Calu3 (cell line): ENCODE results near the gene PCK1. TPM values are rescaled to one million over a fixed set of nuclear protein-coding genes. Genes with fewer than 3 reads are reported as not detected.

Experiments used
- BruUV-seq: library from RNA; stranded (reverse); fragments of 400-500 nt; replicated peaks from 2 replicates; lab custom pipeline; 2021; lab: Mats Ljungman, UMichigan
- CTCF ChIA-PET: fragments of 300-600 bp; sonication (Branson Sonifier 250); formaldehyde crosslinking; loops from one replicate; lab custom pipeline; 2022; ENCODE audit warnings: antibody characterized with exemption; lab: Charles Lee
- DNase-seq: peaks from one replicate; pipeline ENCODE4 v3.0.0; 2022
- H3K27ac Mint-ChIP-seq: one replicate; pipeline ENCODE4 v1.8.0; 2022; ENCODE audit warnings: mixed read lengths; ENCODE audit not compliant: unreplicated experiment
- H3K27me3 Mint-ChIP-seq: one replicate; pipeline ENCODE4 v1.8.0; 2022; ENCODE audit warnings: mixed read lengths; ENCODE audit not compliant: unreplicated experiment
- H3K36me3 Mint-ChIP-seq: one replicate; pipeline ENCODE4 v1.8.0; 2022; ENCODE audit warnings: mild to moderate bottlenecking, moderate library complexity, mixed read lengths; ENCODE audit not compliant: insufficient read depth, unreplicated experiment
- H3K4me1 Mint-ChIP-seq: one replicate; pipeline ENCODE4 v1.8.0; 2022; ENCODE audit warnings: mild to moderate bottlenecking, low read depth, mixed read lengths; ENCODE audit not compliant: unreplicated experiment
- H3K4me3 Mint-ChIP-seq: one replicate; pipeline ENCODE4 v1.8.0; 2022; ENCODE audit warnings: mild to moderate bottlenecking, low read depth, moderate library complexity, mixed read lengths; ENCODE audit not compliant: unreplicated experiment
- H3K9me3 Mint-ChIP-seq: one replicate; pipeline ENCODE4 v1.8.0; 2022; ENCODE audit warnings: low read depth, mixed read lengths; ENCODE audit not compliant: unreplicated experiment
- CTCF ChIP-seq: fragments of 200-600 bp; IDR thresholded peaks from one replicate; pipeline ENCODE4 v1.8.0; 2022; ENCODE audit warnings: antibody characterized with exemption; ENCODE audit not compliant: unreplicated experiment
- intact Hi-C: fragments of 100-400 bp; cut with micrococcal nuclease; formaldehyde crosslinking; loops from one replicate; pipeline ENCODE4 v1.10.0; 2022; ENCODE audit not compliant: unreplicated experiment
- total RNA-seq: library from RNA; stranded (reverse); gene quantifications from 2 replicates; pipeline ENCODE4 v1.2.3, GENCODE V29; 2022

PCK1 gene
- total RNA-seq, 1 experiment from 2014 or later: 0.19 TPM

- H3K9me3 Mint-ChIP-seq: no peaks in the 10 kb centered on the region
- H3K36me3 Mint-ChIP-seq: no peaks in the 10 kb centered on the region
- no peak for DNase-seq
- CTCF ChIA-PET: interaction anchor here (0.6 to 1.0 kb wide), 2 partner anchors 11 to 73 kb away, joined by 3 read pairs; no protein-coding TSS in a partner anchor
- H3K27ac Mint-ChIP-seq: no peak overlapping the region
- BruUV-seq: no TSS peak
- no peak overlapping the region for H3K4me3 Mint-ChIP-seq
- TF ChIP-seq CTCF: no peak
- peaks cover 13% of the 10 kb centered on the region for H3K4me1 Mint-ChIP-seq
- peaks cover 48% of the 10 kb centered on the region for H3K27me3 Mint-ChIP-seq
- intact Hi-C loops: no loop called here
These were observed 44.1 kb downstream of the PCK1 start for GRCh38 chr20:57605045-57605444.

GRCh38 chr20:57605878-57606277, 45.0 kb downstream of the PCK1 start:
- Mint-ChIP-seq H3K36me3 (no peaks in the 10 kb centered on the region), H3K9me3 (no peaks in the 10 kb centered on the region), H3K27ac (no peak overlapping the region), H3K27me3 (peaks cover 56% of the 10 kb centered on the region), H3K4me3 (no peak overlapping the region), H3K4me1 (peaks cover 5% of the 10 kb centered on the region)
- no peak for DNase-seq
- intact Hi-C loops: no loop called here
- TF ChIP-seq CTCF: no peak
- BruUV-seq: no TSS peak
- CTCF ChIA-PET: interaction anchor here (0.7 to 1.4 kb wide), 2 partner anchors 12 to 890 kb away, joined by 3 to 5 read pairs; no protein-coding TSS in a partner anchor

- H3K36me3 Mint-ChIP-seq: no peaks in the 10 kb centered on the region
- H3K27me3 Mint-ChIP-seq: peaks cover 59% of the 10 kb centered on the region
- intact Hi-C loops: no loop called here
- no peak overlapping the region for H3K27ac Mint-ChIP-seq
- no peak overlapping the region for H3K4me3 Mint-ChIP-seq
- no peaks in the 10 kb centered on the region for H3K9me3 Mint-ChIP-seq
- CTCF ChIA-PET: no interaction called here
- no peaks in the 10 kb centered on the region for H3K4me1 Mint-ChIP-seq
- no peak for DNase-seq
- no TSS peak for BruUV-seq
- TF ChIP-seq CTCF: no peak
These were observed 47.6 kb downstream of the PCK1 start for GRCh38 chr20:57608516-57608915.

- no peak for DNase-seq
- CTCF ChIA-PET: interaction anchor here (0.8 kb wide), 1 partner anchor 9 kb away, joined by 3 read pairs; no protein-coding TSS in a partner anchor
- no TSS peak for BruUV-seq
- Mint-ChIP-seq H3K36me3 (no peaks in the 10 kb centered on the region), H3K9me3 (no peaks in the 10 kb centered on the region), H3K27me3 (peaks cover 59% of the 10 kb centered on the region), H3K27ac (no peak overlapping the region), H3K4me3 (no peak overlapping the region), H3K4me1 (no peaks in the 10 kb centered on the region)
- no peak for TF ChIP-seq CTCF
- intact Hi-C loops: no loop called here
These were observed 48.4 kb downstream of the PCK1 start for GRCh38 chr20:57609086-57609841.
